HG02571 (cell line): ENCODE data around the gene RASGRF2.

ENCODE experiments used
- ATAC-seq: cut with Tn5 transposase; IDR thresholded peaks from one replicate; pipeline ENCODE4 v1.9.1; 2021; ENCODE audit warnings: mild to moderate bottlenecking, moderate library complexity; ENCODE audit not compliant: unreplicated experiment

The RASGRF2 gene

GRCh38 chr5:81066102-81066501, 105.9 kb downstream of the RASGRF2 start:
- ATAC-seq, result no peak

- no peak for ATAC-seq
Measured at GRCh38 chr5:81067406-81067805, 107.2 kb downstream of the RASGRF2 start.

GRCh38 chr5:81068063-81068462, 107.9 kb downstream of the RASGRF2 start:
- ATAC-seq, result no peak

- no peak for ATAC-seq
Measured at GRCh38 chr5:81068635-81069034, 108.5 kb downstream of the RASGRF2 start.

- no peak for ATAC-seq
Measured at GRCh38 chr5:81069990-81070389, 109.8 kb downstream of the RASGRF2 start.

- ATAC-seq, result no peak
Measured at GRCh38 chr5:81070571-81071255, 110.5 kb downstream of the RASGRF2 start.

GRCh38 chr5:81075041-81075440, 114.9 kb downstream of the RASGRF2 start:
- ATAC-seq, result no peak

GRCh38 chr5:81077105-81077504, 116.9 kb downstream of the RASGRF2 start:
- no peak for ATAC-seq

- no peak for ATAC-seq
Measured at GRCh38 chr5:81078930-81079329, 118.8 kb downstream of the RASGRF2 start.

- ATAC-seq, result no peak
Measured at GRCh38 chr5:81080809-81081460, 120.8 kb downstream of the RASGRF2 start.

- no peak for ATAC-seq
Measured at GRCh38 chr5:81081461-81081835, 121.3 kb downstream of the RASGRF2 start.

GRCh38 chr5:81086881-81087281, 126.7 kb downstream of the RASGRF2 start:
- no peak for ATAC-seq

GRCh38 chr5:81091199-81091598, 131.0 kb downstream of the RASGRF2 start:
- no peak for ATAC-seq

GRCh38 chr5:81093536-81094196, 133.5 kb downstream of the RASGRF2 start:
- no peak for ATAC-seq

GRCh38 chr5:81095835-81096234, 135.7 kb downstream of the RASGRF2 start:
- no peak for ATAC-seq

- ATAC-seq, result no peak
Measured at GRCh38 chr5:81097713-81098112, 137.6 kb downstream of the RASGRF2 start.

- no peak for ATAC-seq
Measured at GRCh38 chr5:81105261-81105877, 145.2 kb downstream of the RASGRF2 start.

GRCh38 chr5:81115261-81115660, 155.1 kb downstream of the RASGRF2 start:
- ATAC-seq, result no peak

GRCh38 chr5:81117566-81117965, 157.4 kb downstream of the RASGRF2 start:
- no peak for ATAC-seq

GRCh38 chr5:81121273-81121672, 161.1 kb downstream of the RASGRF2 start:
- ATAC-seq, result no peak

GRCh38 chr5:81121836-81122630, 161.9 kb downstream of the RASGRF2 start:
- no peak for ATAC-seq
